GM12878 (cell line): ENCODE measurements around the gene VARS1. TPM values are rescaled to one million over a fixed set of nuclear protein-coding genes. Genes with fewer than 3 reads are reported as not detected.
A peak's percentile ranks its signal among the peaks of the same experiment; 100 is the strongest.

Experiments used
- EGR1 ChIP-seq, 2 experiments: IDR thresholded peaks; 1 replicate in 1 of 2; 2 replicates in 1 of 2; pipeline ENCODE4 v1.6.1; 2011 to 2012; ENCODE audit warnings: low read depth in 2 of 2, low read length in 2 of 2, borderline replicate concordance in 1 of 2, mild to moderate bottlenecking in 1 of 2, moderate library complexity in 1 of 2
- MXI1 ChIP-seq: fragments of 150-350 bp; IDR thresholded peaks from 2 replicates; pipeline ENCODE4 v1.6.1; 2011; ENCODE audit warnings: low read depth, mild to moderate bottlenecking, inconsistent platforms, low read length, improper control_type of control experiment
- PML ChIP-seq: IDR thresholded peaks from 2 replicates; pipeline ENCODE4 v1.6.1; 2012; ENCODE audit warnings: low read length, inconsistent platforms
- POLR2A ChIP-seq: IDR thresholded peaks from 2 replicates; pipeline ENCODE4 v1.6.1; 2011; ENCODE audit warnings: low read depth, mild to moderate bottlenecking, low read length
- POLR2AphosphoS2 ChIP-seq: IDR thresholded peaks from 2 replicates; pipeline ENCODE4 v1.6.1; 2011; ENCODE audit warnings: low read depth, mild to moderate bottlenecking, low read length, improper control_type of control experiment, moderate library complexity
- RFX5 ChIP-seq: IDR thresholded peaks from 2 replicates; pipeline ENCODE4 v1.6.1; 2011; ENCODE audit warnings: low read depth, low read length, improper control_type of control experiment
- TCF7 ChIP-seq: IDR thresholded peaks from 2 replicates; pipeline ENCODE4 v1.6.1; 2014; ENCODE audit warnings: antibody characterized with exemption, borderline replicate concordance
- YY1 ChIP-seq: IDR thresholded peaks from 2 replicates; pipeline ENCODE4 v1.6.1; 2011; ENCODE audit warnings: low read depth, mild to moderate bottlenecking, low read length
- ZNF384 ChIP-seq: IDR thresholded peaks from 2 replicates; pipeline ENCODE4 v1.6.1; 2012; ENCODE audit warnings: low read depth, mild to moderate bottlenecking, low read length, improper control_type of control experiment, borderline replicate concordance
- polyA plus RNA-seq, 11 experiments: library from polyadenylated mRNA; depleted of rRNA in 4 of 11; unstranded in 6 of 11; stranded (reverse) in 5 of 11; fragments of >200 nt; fragmentation: Nextera tagmentation in 4 of 11; fragmentation: Illumina TruSeq in 1 of 11; extraction: Ambion mirVana in 4 of 11; extraction: Trizol in 1 of 11; gene quantifications; 1 replicate in 1 of 11; 2 replicates in 10 of 11; pipeline versions ENCODE4 v1.2.1 to v1.2.3, GENCODE V29; 2011 to 2016; ENCODE audit warnings: inconsistent platforms in 2 of 11, missing spikeins in 2 of 11, low read depth in 1 of 11
- total RNA-seq, 4 experiments: library from RNA; depleted of rRNA in 3 of 4; stranded (reverse); fragments of >200 nt in 3 of 4; fragmentation: Illumina TruSeq in 1 of 4; extraction: Trizol in 1 of 4; gene quantifications; 2 replicates each; pipeline versions ENCODE4 v1.2.1 to v1.2.3, GENCODE V29; 2013 to 2021
- TF ChIP-seq, protein P1 (sequence below): fragments of 450-650 bp; IDR thresholded peaks from 2 replicates; pipeline ENCODE4 v1.6.1; 2018; ENCODE audit warnings: mild to moderate bottlenecking, low read depth, moderate library complexity; ENCODE audit not compliant: partially characterized antibody
- TF ChIP-seq, protein P2 (sequence below): fragments of 450-650 bp; IDR thresholded peaks from 2 replicates; pipeline ENCODE4 v1.6.1; 2017; ENCODE audit warnings: borderline replicate concordance
- TF ChIP-seq, protein P3 (sequence below): fragments of 450-650 bp; conservative IDR thresholded peaks from 2 replicates; pipeline ENCODE4 v1.6.1; 2017; ENCODE audit warnings: mild to moderate bottlenecking, moderate library complexity

Gene VARS1
- total and polyA plus RNA-seq, 10 of the 15 experiments (the other 5 are each of a cell fraction or from before 2014, with no cell fraction given): 1.2 to 243 (median 80.7) TPM

DNA sequence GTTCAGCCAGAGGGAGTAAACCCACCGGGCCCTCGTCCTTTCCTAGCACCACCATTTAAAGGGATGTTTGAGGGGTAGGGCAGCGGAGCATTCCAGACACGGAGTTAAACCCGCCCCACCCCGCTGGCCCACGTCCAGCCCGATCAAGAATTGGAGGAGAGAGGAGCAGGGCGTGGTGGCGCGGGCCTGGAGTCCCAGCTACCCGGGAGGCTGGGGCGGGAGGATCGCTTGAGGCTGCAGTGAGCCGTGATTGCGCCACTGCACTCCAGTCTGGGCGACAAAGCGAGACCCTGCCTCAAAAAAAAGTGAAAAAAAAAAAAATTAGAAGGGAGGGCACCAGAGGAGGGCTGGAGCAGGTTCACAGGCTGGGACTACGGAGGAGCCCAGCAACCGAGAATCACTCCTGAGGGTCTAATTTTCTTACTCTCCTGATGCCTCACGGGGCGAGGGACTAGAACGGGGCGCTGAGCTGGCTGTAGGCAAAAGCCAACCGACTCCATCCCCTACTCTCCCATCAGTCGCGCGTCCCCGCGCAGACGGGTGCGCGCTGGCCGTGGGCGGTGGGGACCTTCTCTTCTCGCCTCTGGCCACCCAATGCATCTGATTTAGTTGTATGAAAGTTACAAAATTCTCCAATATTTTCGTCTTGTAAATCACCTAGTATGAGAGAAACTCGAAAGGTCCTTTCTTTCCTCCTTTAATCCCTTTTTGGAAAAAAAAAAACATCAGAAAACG lies 25.9 kb upstream of the VARS1 start (continued):
- TF ChIP-seq, protein P1, sequence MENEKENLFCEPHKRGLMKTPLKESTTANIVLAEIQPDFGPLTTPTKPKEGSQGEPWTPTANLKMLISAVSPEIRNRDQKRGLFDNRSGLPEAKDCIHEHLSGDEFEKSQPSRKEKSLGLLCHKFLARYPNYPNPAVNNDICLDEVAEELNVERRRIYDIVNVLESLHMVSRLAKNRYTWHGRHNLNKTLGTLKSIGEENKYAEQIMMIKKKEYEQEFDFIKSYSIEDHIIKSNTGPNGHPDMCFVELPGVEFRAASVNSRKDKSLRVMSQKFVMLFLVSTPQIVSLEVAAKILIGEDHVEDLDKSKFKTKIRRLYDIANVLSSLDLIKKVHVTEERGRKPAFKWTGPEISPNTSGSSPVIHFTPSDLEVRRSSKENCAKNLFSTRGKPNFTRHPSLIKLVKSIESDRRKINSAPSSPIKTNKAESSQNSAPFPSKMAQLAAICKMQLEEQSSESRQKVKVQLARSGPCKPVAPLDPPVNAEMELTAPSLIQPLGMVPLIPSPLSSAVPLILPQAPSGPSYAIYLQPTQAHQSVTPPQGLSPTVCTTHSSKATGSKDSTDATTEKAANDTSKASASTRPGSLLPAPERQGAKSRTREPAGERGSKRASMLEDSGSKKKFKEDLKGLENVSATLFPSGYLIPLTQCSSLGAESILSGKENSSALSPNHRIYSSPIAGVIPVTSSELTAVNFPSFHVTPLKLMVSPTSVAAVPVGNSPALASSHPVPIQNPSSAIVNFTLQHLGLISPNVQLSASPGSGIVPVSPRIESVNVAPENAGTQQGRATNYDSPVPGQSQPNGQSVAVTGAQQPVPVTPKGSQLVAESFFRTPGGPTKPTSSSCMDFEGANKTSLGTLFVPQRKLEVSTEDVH: peak; percentile 79
- TF ChIP-seq, protein P2, sequence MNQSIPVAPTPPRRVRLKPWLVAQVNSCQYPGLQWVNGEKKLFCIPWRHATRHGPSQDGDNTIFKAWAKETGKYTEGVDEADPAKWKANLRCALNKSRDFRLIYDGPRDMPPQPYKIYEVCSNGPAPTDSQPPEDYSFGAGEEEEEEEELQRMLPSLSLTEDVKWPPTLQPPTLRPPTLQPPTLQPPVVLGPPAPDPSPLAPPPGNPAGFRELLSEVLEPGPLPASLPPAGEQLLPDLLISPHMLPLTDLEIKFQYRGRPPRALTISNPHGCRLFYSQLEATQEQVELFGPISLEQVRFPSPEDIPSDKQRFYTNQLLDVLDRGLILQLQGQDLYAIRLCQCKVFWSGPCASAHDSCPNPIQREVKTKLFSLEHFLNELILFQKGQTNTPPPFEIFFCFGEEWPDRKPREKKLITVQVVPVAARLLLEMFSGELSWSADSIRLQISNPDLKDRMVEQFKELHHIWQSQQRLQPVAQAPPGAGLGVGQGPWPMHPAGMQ: peak; percentile 88
- no peak for TF ChIP-seq TCF7
- TF ChIP-seq POLR2A: peak; percentile 83
- 0 out of 2 replicates have a peak, but pooled peaks have one; percentile 75 for TF ChIP-seq POLR2AphosphoS2
- TF ChIP-seq MXI1: no peak
- TF ChIP-seq, protein P3, sequence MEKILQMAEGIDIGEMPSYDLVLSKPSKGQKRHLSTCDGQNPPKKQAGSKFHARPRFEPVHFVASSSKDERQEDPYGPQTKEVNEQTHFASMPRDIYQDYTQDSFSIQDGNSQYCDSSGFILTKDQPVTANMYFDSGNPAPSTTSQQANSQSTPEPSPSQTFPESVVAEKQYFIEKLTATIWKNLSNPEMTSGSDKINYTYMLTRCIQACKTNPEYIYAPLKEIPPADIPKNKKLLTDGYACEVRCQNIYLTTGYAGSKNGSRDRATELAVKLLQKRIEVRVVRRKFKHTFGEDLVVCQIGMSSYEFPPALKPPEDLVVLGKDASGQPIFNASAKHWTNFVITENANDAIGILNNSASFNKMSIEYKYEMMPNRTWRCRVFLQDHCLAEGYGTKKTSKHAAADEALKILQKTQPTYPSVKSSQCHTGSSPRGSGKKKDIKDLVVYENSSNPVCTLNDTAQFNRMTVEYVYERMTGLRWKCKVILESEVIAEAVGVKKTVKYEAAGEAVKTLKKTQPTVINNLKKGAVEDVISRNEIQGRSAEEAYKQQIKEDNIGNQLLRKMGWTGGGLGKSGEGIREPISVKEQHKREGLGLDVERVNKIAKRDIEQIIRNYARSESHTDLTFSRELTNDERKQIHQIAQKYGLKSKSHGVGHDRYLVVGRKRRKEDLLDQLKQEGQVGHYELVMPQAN: no peak
- TF ChIP-seq ZNF384: peak; percentile 52; the same call in 1 of the 2 replicates
- no peak for TF ChIP-seq RFX5
- peak; percentile 61 for TF ChIP-seq YY1
- TF ChIP-seq PML: peak; percentile 25; the same call in 1 of the 2 replicates
- peak; percentile 66 to 98 for TF ChIP-seq EGR1 (IDR thresholded peaks at IDR 0.05; ENCODE audit: borderline replicate concordance in 1 of 2, low read depth in 2 of 2, low read length in 2 of 2)
